Ascending aorta (tissue), 2 donors: ENCODE measurements around the gene HLA-DQB2. TPM values are rescaled to one million over a fixed set of nuclear protein-coding genes. Genes with fewer than 3 reads are reported as not detected.
"Not testable (repeated sequence)": the region's sequence is repeated elsewhere in the genome, so short reads cannot be mapped to it uniquely, and the experiment has no call there.

ENCODE experiments used
- DNase-seq, 2 donors: peaks; one replicate each; pipeline ENCODE4 v3.0.0-alpha.2; 2019; ENCODE audit warnings: low spot score in 2 of 2
- H3K27ac ChIP-seq, 2 donors: fragments of 200-600 bp; sonication (generic); one replicate each; pipeline ENCODE4 v1.5.1; 2016 to 2017; ENCODE audit warnings: mild to moderate bottlenecking in 1 of 2
- H3K27me3 ChIP-seq: fragments of 200-600 bp; sonication (generic); one replicate; pipeline ENCODE4 v1.5.1; 2017
- H3K36me3 ChIP-seq, 2 donors: fragments of 200-600 bp; sonication (generic); one replicate each; pipeline ENCODE4 v1.5.1; 2016
- H3K4me1 ChIP-seq, 2 donors: fragments of 200-600 bp; sonication (generic); one replicate each; pipeline ENCODE4 v1.5.1; 2016 to 2017; ENCODE audit warnings: mild to moderate bottlenecking in 1 of 2
- H3K4me3 ChIP-seq, 2 donors: fragments of 200-600 bp; sonication (generic); one replicate each; pipeline ENCODE4 v1.5.1; 2016 to 2017; ENCODE audit warnings: mild to moderate bottlenecking in 1 of 2
- H3K9me3 ChIP-seq, 2 donors: fragments of 200-600 bp; sonication (generic); one replicate each; pipeline ENCODE4 v1.5.1; 2016
- CTCF ChIP-seq, 3 experiments: fragments of 200-600 bp in 2 of 3; fragments of 450-650 bp in 1 of 3; sonication (generic) in 2 of 3; IDR thresholded peaks; one replicate each; pipeline ENCODE4 v1.5.1; 2016 to 2019; ENCODE audit warnings: antibody characterized with exemption in 3 of 3, mild to moderate bottlenecking in 1 of 3, moderate library complexity in 1 of 3
- intact Hi-C: fragments of 100-400 bp; cut with DNase I; formaldehyde crosslinking; loops from one replicate; pipeline ENCODE4 v1.15.1; 2023
- total RNA-seq: library from RNA; depleted of rRNA; stranded (reverse); fragments of >200 nt; gene quantifications from one replicate; pipeline ENCODE4 v1.1.0, GENCODE V29; 2016

Gene HLA-DQB2
- total RNA-seq, 1 donor from 2014 or later: 0.53 TPM

GRCh38 chr6:32764048-32764447 lies 716 bp upstream of the HLA-DQB2 start:
- no peaks in the 10 kb centered on the region for H3K4me1 ChIP-seq
- no peak overlapping the region for H3K27ac ChIP-seq
- no peaks in the 10 kb centered on the region for H3K27me3 ChIP-seq
- TF ChIP-seq CTCF (IDR thresholded peaks at IDR 0.05): no peak
- no peaks in the 10 kb centered on the region for H3K9me3 ChIP-seq
- intact Hi-C loops: no loop called here
- H3K36me3 ChIP-seq: no peaks in the 10 kb centered on the region
- no peak overlapping the region for H3K4me3 ChIP-seq
- no peak for DNase-seq

DNA sequence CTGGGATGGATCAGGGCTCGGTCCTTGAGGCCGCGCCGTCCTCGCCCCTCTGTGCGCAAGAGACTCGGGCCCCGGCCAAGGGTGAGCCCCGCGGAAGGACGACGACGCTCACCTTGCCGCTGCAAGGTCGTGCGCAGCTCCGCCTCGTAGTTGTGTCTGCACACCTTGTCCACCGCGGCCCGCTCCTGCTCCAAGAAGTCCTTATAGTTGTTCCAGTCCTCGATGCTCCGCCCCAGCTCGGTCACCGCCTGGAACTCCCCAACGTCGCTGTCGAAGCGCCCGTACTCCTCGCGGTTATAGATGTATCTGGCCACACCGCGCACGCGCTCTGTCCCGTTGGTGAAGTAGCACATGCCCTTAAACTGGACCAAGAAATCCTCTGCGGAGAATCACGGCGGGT lies 1.8 kb downstream of the HLA-DQB2 start:
- no peaks in the 10 kb centered on the region for H3K9me3 ChIP-seq
- no peak for TF ChIP-seq CTCF (IDR thresholded peaks at IDR 0.05)
- H3K27ac ChIP-seq: no peak overlapping the region
- H3K4me1 ChIP-seq: no peaks in the 10 kb centered on the region
- H3K4me3 ChIP-seq: no peak overlapping the region
- H3K36me3 ChIP-seq: no peaks in the 10 kb centered on the region
- intact Hi-C loops: no loop called here
- no peak for DNase-seq
- no peaks in the 10 kb centered on the region for H3K27me3 ChIP-seq

DNA sequence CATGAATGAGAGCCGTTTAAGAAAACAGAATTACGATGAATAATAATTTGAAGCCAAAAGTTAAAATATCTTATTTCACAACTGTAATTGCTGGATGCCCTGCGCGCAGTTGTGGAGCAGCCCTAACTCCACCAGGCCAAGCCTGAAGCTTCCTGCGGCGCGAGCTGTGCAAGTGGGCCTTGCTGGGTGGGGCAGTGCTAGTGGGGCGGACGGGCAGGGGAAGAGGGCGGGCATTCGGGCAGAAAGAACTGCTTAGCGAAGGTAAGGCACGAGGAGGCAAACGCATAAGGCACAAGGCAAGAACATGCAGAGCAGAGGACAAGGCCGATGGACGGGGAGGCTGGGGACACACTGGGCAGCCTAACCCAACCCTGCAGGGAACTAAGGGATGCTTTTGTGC lies 2.3 kb downstream of the HLA-DQB2 start:
- H3K27me3 ChIP-seq: no peaks in the 10 kb centered on the region
- intact Hi-C loops: no loop called here
- no peaks in the 10 kb centered on the region for H3K36me3 ChIP-seq

GRCh38 chr6:32759669-32760068 lies 3.7 kb downstream of the HLA-DQB2 start:
- intact Hi-C loops: no loop called here
- no peak for DNase-seq

More for the DNA sequence above, 2.3 kb downstream of the HLA-DQB2 start:
- Histone ChIP-seq H3K27ac (no peak overlapping the region), H3K4me1 (no peaks in the 10 kb centered on the region), H3K9me3 (no peaks in the 10 kb centered on the region), H3K4me3 (no peak overlapping the region)
- DNase-seq: no peak
- TF ChIP-seq CTCF (IDR thresholded peaks at IDR 0.05): no peak

GRCh38 chr6:32752580-32752979 lies 10.8 kb downstream of the HLA-DQB2 start:
- intact Hi-C loops: no loop called here
- no peak overlapping the region for H3K4me3 ChIP-seq
- no peak for TF ChIP-seq CTCF (IDR thresholded peaks at IDR 0.05)
- DNase-seq: no peak
- no peaks in the 10 kb centered on the region for H3K27me3 ChIP-seq
- H3K4me1 ChIP-seq: no peaks in the 10 kb centered on the region
- no peaks in the 10 kb centered on the region for H3K36me3 ChIP-seq
- no peak overlapping the region for H3K27ac ChIP-seq
- no peaks in the 10 kb centered on the region for H3K9me3 ChIP-seq

More at GRCh38 chr6:32759669-32760068, 3.7 kb downstream of the HLA-DQB2 start:
- Histone ChIP-seq H3K4me1 (no peaks in the 10 kb centered on the region), H3K27me3 (no peaks in the 10 kb centered on the region), H3K36me3 (no peaks in the 10 kb centered on the region), H3K27ac (no peak overlapping the region), H3K4me3 (no peak overlapping the region), H3K9me3 (no peaks in the 10 kb centered on the region)
- TF ChIP-seq CTCF (IDR thresholded peaks at IDR 0.05): no peak

DNA sequence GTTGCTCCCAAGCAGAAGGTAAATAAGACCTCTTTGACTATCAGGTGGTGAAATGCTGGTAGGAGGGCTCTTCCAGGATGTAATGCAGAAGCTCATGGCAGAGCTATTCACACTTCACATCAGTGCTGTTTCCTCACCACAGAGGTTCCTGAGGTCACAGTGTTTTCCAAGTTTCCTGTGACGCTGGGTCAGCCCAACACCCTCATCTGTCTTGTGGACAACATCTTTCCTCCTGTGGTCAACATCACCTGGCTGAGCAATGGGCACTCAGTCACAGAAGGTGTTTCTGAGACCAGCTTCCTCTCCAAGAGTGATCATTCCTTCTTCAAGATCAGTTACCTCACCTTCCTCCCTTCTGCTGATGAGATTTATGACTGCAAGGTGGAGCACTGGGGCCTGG lies 17.7 kb downstream of the HLA-DQB2 start:
- DNase-seq, H3K27me3 ChIP-seq, H3K4me3 ChIP-seq, H3K4me1 ChIP-seq, intact Hi-C loops, H3K27ac ChIP-seq, H3K9me3 ChIP-seq, H3K36me3 ChIP-seq: not testable (repeated sequence)
